Measurements from ENCODE around the gene GTSF1L. TPM values are rescaled to one million over a fixed set of nuclear protein-coding genes. Genes with fewer than 3 reads are reported as not detected.

GTSF1L gene
- total RNA-seq, result under 1 TPM in 1 of 2 experiments, not detected in 1; 0.29 TPM

DNA sequence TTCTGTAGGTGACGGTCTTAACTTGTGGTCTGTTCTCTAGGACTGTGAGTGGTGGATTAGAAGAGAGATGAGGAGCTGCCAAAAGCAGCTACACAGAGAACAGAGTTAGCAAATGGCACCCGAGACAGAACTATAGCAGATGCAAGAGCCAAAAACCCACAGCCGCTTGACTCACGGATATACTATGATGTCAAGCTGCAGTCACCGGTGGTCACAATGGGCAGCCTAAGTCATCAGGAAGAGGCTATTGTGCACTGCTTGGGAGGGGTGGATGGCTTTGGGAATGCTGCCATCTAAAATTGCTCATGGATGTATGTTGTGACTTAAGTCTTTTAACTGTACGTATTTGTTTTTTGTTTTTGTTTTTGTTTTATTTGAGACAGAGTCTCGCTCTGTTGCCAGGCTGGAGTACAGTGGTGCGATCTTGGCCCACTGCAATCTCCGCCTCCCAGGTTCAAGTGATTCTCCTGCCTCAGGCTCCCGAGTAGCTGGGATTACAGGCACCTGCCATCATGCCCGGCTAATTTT lies at the start of gene GTSF1L:
Gene GTSF1L (minus strand): TSS at position 192 of the 528 bp plus-strand sequence. CDS start 308 bp downstream, outside the sequence.

Other genes with a start within 250 kb of the GTSF1L start
- 1 to 10 TPM; 8.0 to 9.3 TPM for gene L3MBTL1, start 219.3 kb downstream of the GTSF1L start, total RNA-seq
- under 1 TPM; 0.28 to 0.63 TPM for gene SGK2, start 168.0 kb downstream of the GTSF1L start, total RNA-seq
- gene IFT52, start 136.1 kb downstream of the GTSF1L start, total RNA-seq, result 10 to 100 TPM; 12.5 to 14.4 TPM
- 10 to 100 TPM; 64.7 to 65.7 TPM for gene MYBL2, start 59.9 kb downstream of the GTSF1L start, total RNA-seq
- under 1 TPM; 0.55 to 0.93 TPM for gene TOX2, start 187.8 kb upstream of the GTSF1L start, total RNA-seq

Measured in activated naive CD4-positive, alpha-beta T cell treated with anti-CD3 and anti-CD28 coated beads, Interleukin-2, amount 10 ng/mL, durations not matched to agents 5 hours and 36 hours (primary cell).